ENCODE results near the gene NAP1L4. TPM values are rescaled to one million over a fixed set of nuclear protein-coding genes. Genes with fewer than 3 reads are reported as not detected.
A peak's percentile ranks its signal among the peaks of the same experiment; 100 is the strongest.

NAP1L4 gene
- polyA plus RNA-seq, 1 of the 3 experiments (the other 2 are of a cell fraction): 104 TPM

DNA sequence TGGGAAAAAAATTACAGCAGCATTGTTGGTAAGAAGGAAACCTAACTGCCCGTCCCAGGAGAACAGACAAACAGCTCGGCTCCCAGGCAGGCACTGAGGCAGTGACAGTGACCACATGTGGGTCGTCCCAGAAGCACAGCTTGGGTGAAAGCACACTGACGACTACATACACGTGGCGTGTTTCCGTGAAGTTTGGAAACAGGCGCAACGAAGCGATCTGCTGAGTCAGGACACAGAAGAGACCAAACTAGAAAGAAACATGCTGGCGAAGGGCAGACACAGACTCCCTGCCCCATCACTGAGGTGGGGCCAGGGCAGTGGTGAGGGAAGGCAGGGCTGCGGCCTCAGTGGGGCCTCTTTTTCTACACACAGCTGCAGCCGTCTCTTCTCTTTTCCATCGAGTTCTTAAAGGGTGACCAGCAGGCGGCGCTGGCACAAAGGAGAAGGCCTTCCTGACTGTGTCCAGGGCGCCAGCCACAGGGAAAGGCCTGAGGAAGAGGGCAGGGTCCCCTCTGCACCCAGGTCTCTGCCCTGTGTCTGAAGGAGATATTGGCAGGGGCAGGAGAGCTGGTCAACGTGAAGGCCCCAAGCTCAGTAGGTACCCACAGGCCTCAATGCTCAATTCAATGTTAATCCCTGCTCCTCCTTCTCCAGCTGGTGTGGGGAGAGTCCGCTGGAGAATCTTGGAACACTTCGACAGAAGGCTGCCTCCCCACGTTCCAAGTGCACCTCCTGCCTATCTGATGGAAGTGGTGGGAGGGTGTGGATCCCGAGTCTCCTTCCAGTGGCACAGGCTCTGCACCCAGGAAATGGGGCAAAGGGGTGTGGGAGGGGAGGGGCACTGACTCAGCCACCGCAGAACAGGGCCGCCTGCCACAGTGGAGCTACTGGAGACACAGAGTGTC is 45.2 kb upstream of the NAP1L4 start:
- Histone ChIP-seq H3K4me2 (no peak overlapping the region), H4K20me1 (ENCODE audit: insufficient read depth) (peaks cover 35% of the 10 kb centered on the region), H3K9ac (no peak overlapping the region), H3K4me1 (ENCODE audit: control insufficient read depth in 1 of 2, insufficient read depth in 2 of 2, low read depth in 1 of 2, low read length in 1 of 2) (no peaks in the 10 kb centered on the region; a peak in 1 of 4 replicates), H3K27me3 (ENCODE audit: insufficient read depth) (no peaks in the 10 kb centered on the region), H3K27ac (ENCODE audit: low read depth in 2 of 2, low read length in 1 of 2) (no peak overlapping the region), H3K79me2 (ENCODE audit: insufficient read depth) (peaks cover 23% of the 10 kb centered on the region), H3K9me3 (no peaks in the 10 kb centered on the region), H3K4me3 (ENCODE audit: low read depth in 2 of 2, low read length in 1 of 2) (no peak overlapping the region; a peak in 1 of 4 replicates), H3K36me3 (replicated peaks in 1 of 2; ENCODE audit: control insufficient read depth in 1 of 2, insufficient read depth in 2 of 2, low read length in 1 of 2) (peaks cover 61 to 88% of the 10 kb centered on the region in 2 experiments), H2AFZ (ENCODE audit: low read depth) (no peak overlapping the region), H3F3A (replicated peaks; ENCODE audit: insufficient read depth) (peaks cover 13% of the 10 kb centered on the region), H3K9me2 (no peaks in the 10 kb centered on the region)
- TF ChIP-seq, protein P1, sequence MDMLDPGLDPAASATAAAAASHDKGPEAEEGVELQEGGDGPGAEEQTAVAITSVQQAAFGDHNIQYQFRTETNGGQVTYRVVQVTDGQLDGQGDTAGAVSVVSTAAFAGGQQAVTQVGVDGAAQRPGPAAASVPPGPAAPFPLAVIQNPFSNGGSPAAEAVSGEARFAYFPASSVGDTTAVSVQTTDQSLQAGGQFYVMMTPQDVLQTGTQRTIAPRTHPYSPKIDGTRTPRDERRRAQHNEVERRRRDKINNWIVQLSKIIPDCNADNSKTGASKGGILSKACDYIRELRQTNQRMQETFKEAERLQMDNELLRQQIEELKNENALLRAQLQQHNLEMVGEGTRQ (IDR thresholded peaks at IDR 0.05; ENCODE audit: borderline replicate concordance, low read depth, low read length): no peak
- TF ChIP-seq RAD21 (IDR thresholded peaks at IDR 0.05; ENCODE audit: low read length): peak; percentile 86
- TF ChIP-seq CTCF (IDR thresholded peaks at IDR 0.05): peak; percentile 83
- peak; percentile 85 for TF ChIP-seq SMC3 (IDR thresholded peaks at IDR 0.05; ENCODE audit: low read depth, low read length)
- WGBS (ENCODE audit: low lambda C conversion rate): 58% methylated on average over 20 of the region's 24 CpGs
- CTCF ChIA-PET: interaction anchor here (0.6 to 23.7 kb wide), 51 partner anchors 8 to 505 kb away, joined by 3 to 403 read pairs (median 4); partner anchors contain the start of genes CARS1, MRGPRG and OSBPL5
- POLR2A ChIA-PET: interaction anchor here (2.0 kb wide), 1 partner anchor 54 kb away, joined by 5 read pairs; no protein-coding TSS in a partner anchor
- peak; percentile 83 for DNase-seq

GRCh38 chr11:3036419-3036818 is 44.3 kb upstream of the NAP1L4 start:
- H3K4me3 ChIP-seq (ENCODE audit: low read depth in 2 of 2, low read length in 1 of 2): no peak overlapping the region
- CTCF ChIA-PET: interaction anchor here (0.5 to 23.7 kb wide), 18 partner anchors 8 to 541 kb away, joined by 3 to 403 read pairs (median 10); partner anchors contain the start of genes CARS1 and MRGPRG
- POLR2A ChIA-PET: interaction anchor here (0.7 kb wide), 1 partner anchor 70 kb away, joined by 3 read pairs; no protein-coding TSS in a partner anchor
- no peak overlapping the region for H2AFZ ChIP-seq (ENCODE audit: low read depth)
- H3K9me3 ChIP-seq: no peaks in the 10 kb centered on the region
- peaks cover 26% of the 10 kb centered on the region for H4K20me1 ChIP-seq (ENCODE audit: insufficient read depth)
- 93% methylated on average over 5 of the region's 5 CpGs for whole genome bisulfite sequencing (ENCODE audit: low lambda C conversion rate)
- H3K9me2 ChIP-seq: no peaks in the 10 kb centered on the region
- no peak for DNase-seq
- H3F3A ChIP-seq (replicated peaks; ENCODE audit: insufficient read depth): peaks cover 13% of the 10 kb centered on the region
- no peak overlapping the region for H3K27ac ChIP-seq (ENCODE audit: low read depth in 2 of 2, low read length in 1 of 2)
- H3K27me3 ChIP-seq (ENCODE audit: insufficient read depth): no peaks in the 10 kb centered on the region
- H3K9ac ChIP-seq: no peak overlapping the region
- peaks cover 64 to 85% of the 10 kb centered on the region in 2 experiments for H3K36me3 ChIP-seq (replicated peaks in 1 of 2; ENCODE audit: control insufficient read depth in 1 of 2, insufficient read depth in 2 of 2, low read length in 1 of 2)
- TF ChIP-seq RFX5 (IDR thresholded peaks at IDR 0.05; ENCODE audit: low read length): no peak
- TF ChIP-seq GABPA (IDR thresholded peaks at IDR 0.05; ENCODE audit: low read depth): no peak
- TF ChIP-seq ZBTB33 (IDR thresholded peaks at IDR 0.05; ENCODE audit: borderline replicate concordance, low read depth): no peak
- TF ChIP-seq RXRA (IDR thresholded peaks at IDR 0.05; ENCODE audit: borderline replicate concordance, low read depth): no peak
- no peak for TF ChIP-seq TCF12 (IDR thresholded peaks at IDR 0.05)
- no peak for TF ChIP-seq NFIC (IDR thresholded peaks at IDR 0.05; ENCODE audit: borderline replicate concordance)
- TF ChIP-seq SMC3 (IDR thresholded peaks at IDR 0.05; ENCODE audit: low read depth, low read length): no peak
- TF ChIP-seq FOXM1 (IDR thresholded peaks at IDR 0.05; ENCODE audit: low read depth): no peak
- no peak for TF ChIP-seq EZH2phosphoT487 (IDR thresholded peaks at IDR 0.05; ENCODE audit: borderline replicate concordance, low read depth)
- no peak overlapping the region for H3K4me2 ChIP-seq
- H3K79me2 ChIP-seq (ENCODE audit: insufficient read depth): peaks cover 15% of the 10 kb centered on the region
- H3K4me1 ChIP-seq (ENCODE audit: control insufficient read depth in 1 of 2, insufficient read depth in 2 of 2, low read depth in 1 of 2, low read length in 1 of 2): no peaks in the 10 kb centered on the region

All from SK-N-SH (cell line).